Cardiac fibroblast (primary cell): ENCODE data around the gene EEPD1.
A peak's percentile ranks its signal among the peaks of the same experiment; 100 is the strongest.

Experiments
- DNase-seq, 2 donors: peaks; one replicate each; pipeline versions ENCODE4 v3.0.0 to v3.0.0-alpha.2; 2010; ENCODE audit warnings: low read depth in 2 of 2
- H3K4me3 ChIP-seq, 2 donors: replicated peaks in 1 of 2; 1 replicate in 1 of 2; 2 replicates in 1 of 2; pipeline ENCODE4 v1.5.1; 2011; ENCODE audit warnings: low read depth in 2 of 2, low read length in 2 of 2, mild to moderate bottlenecking in 2 of 2, moderate library complexity in 1 of 2
- CTCF ChIP-seq: IDR thresholded peaks from one replicate; pipeline ENCODE4 v1.5.1; 2011; ENCODE audit warnings: low read depth, mild to moderate bottlenecking, low read length, inconsistent platforms

The EEPD1 gene

GRCh38 chr7:36299823-36300341 lies 146.8 kb downstream of the EEPD1 start:
- no peak overlapping the region for H3K4me3 ChIP-seq
- no peak for TF ChIP-seq CTCF
- no peak for DNase-seq

- H3K4me3 ChIP-seq = no peak overlapping the region
- TF ChIP-seq CTCF = no peak
- peak in 1 of 2 donors; percentile 33 for DNase-seq
These were observed 147.8 kb downstream of the EEPD1 start for GRCh38 chr7:36300696-36301350.

- TF ChIP-seq CTCF = no peak
- DNase-seq = peak; percentile 17 to 32
- H3K4me3 ChIP-seq = no peak overlapping the region
These were observed 149.1 kb downstream of the EEPD1 start for GRCh38 chr7:36301914-36302771.

GRCh38 chr7:36303202-36304098 lies 150.4 kb downstream of the EEPD1 start:
- no peak overlapping the region for H3K4me3 ChIP-seq
- TF ChIP-seq CTCF = no peak
- DNase-seq = peak; percentile 91 to 94

GRCh38 chr7:36304099-36304425 lies 151.0 kb downstream of the EEPD1 start:
- no peak for TF ChIP-seq CTCF
- no peak for DNase-seq
- no peak overlapping the region for H3K4me3 ChIP-seq

GRCh38 chr7:36305226-36305625 lies 152.2 kb downstream of the EEPD1 start:
- TF ChIP-seq CTCF = no peak
- H3K4me3 ChIP-seq = no peak overlapping the region
- DNase-seq = no peak
